Ectodermal cell (in vitro differentiated cells): ENCODE measurements around the gene TAF6L.
A peak's percentile ranks its signal among the peaks of the same experiment; 100 is the strongest.

Experiments
- H3K27ac ChIP-seq: 2 replicates; pipeline ENCODE4 v1.7.0; 2013; ENCODE audit warnings: mild to moderate bottlenecking, low read depth, low read length; ENCODE audit not compliant: insufficient read depth, poor library complexity, severe bottlenecking
- H3K27me3 ChIP-seq: 2 replicates; pipeline ENCODE4 v1.7.0; 2013; ENCODE audit warnings: mild to moderate bottlenecking, low read length; ENCODE audit not compliant: insufficient read depth, control insufficient read depth, poor library complexity, severe bottlenecking
- H3K36me3 ChIP-seq: one replicate; pipeline ENCODE4 v1.7.0; 2013; ENCODE audit warnings: low read length; ENCODE audit not compliant: control insufficient read depth, insufficient read depth
- H3K4me1 ChIP-seq: one replicate; pipeline ENCODE4 v1.7.0; 2013; ENCODE audit warnings: low read length; ENCODE audit not compliant: control insufficient read depth, insufficient read depth
- H3K4me3 ChIP-seq: 2 replicates; pipeline ENCODE4 v1.7.0; 2013; ENCODE audit warnings: low read depth, low read length, control low read depth; ENCODE audit not compliant: insufficient read depth
- H3K9me3 ChIP-seq: 2 replicates; pipeline ENCODE4 v1.7.0; 2013; ENCODE audit warnings: mild to moderate bottlenecking, low read length, moderate library complexity; ENCODE audit not compliant: control insufficient read depth
- WGBS, 2 experiments: methylation state at CpG; one replicate each; pipeline ENCODE4 v1.1.7; 2013; ENCODE audit warnings: missing lambda C conversion rate in 2 of 2; 5-methylcytosine and 5-hydroxymethylcytosine counted together

TAF6L gene

GRCh38 chr11:62787005-62787759, 16.0 kb downstream of the TAF6L start, which contains the start of gene TMEM179B:
TMEM179B (plus strand) TSS chr11:62787402; CDS start chr11:62787432, 30 bp downstream.
- Histone ChIP-seq H3K4me3 (peak within 1 kb of the TSS; percentile 99), H3K27ac (peak within 1 kb of the TSS; percentile 91), H3K9me3 (no peaks in the 10 kb centered on the region), H3K27me3 (no peaks in the 10 kb centered on the region), H3K36me3 (peaks cover 14% of the 10 kb centered on the region), H3K4me1 (peaks cover 9% of the 10 kb centered on the region)
- 1% methylated on average over 88 of the region's 88 CpGs for WGBS, 2 experiments

- H3K4me1 ChIP-seq: peaks cover 9% of the 10 kb centered on the region
Observed at GRCh38 chr11:62788991-62789390, 17.8 kb downstream of the TAF6L start.

GRCh38 chr11:62789576-62789975, 18.4 kb downstream of the TAF6L start:
- 95 to 97% methylated on average over 3 of the region's 3 CpGs for WGBS, 2 experiments
- Histone ChIP-seq H3K4me1 (peaks cover 9% of the 10 kb centered on the region), H3K36me3 (peaks cover 14% of the 10 kb centered on the region), H3K27ac (no peak overlapping the region), H3K4me3 (no peak overlapping the region), H3K9me3 (no peaks in the 10 kb centered on the region), H3K27me3 (no peaks in the 10 kb centered on the region)

More at GRCh38 chr11:62788991-62789390, 17.8 kb downstream of the TAF6L start:
- Histone ChIP-seq H3K27ac (no peak overlapping the region), H3K27me3 (no peaks in the 10 kb centered on the region), H3K4me3 (no peak overlapping the region), H3K36me3 (peaks cover 8% of the 10 kb centered on the region), H3K9me3 (no peaks in the 10 kb centered on the region)
- WGBS, 2 experiments: 85 to 97% methylated on average over 5 of the region's 5 CpGs

- peak within 1 kb of the TSS; percentile 59 for H3K27ac ChIP-seq
- H3K36me3 ChIP-seq: peaks cover 29% of the 10 kb centered on the region
- H3K4me3 ChIP-seq: peak within 1 kb of the TSS; percentile 99
- no peaks in the 10 kb centered on the region for H3K9me3 ChIP-seq
- peaks cover 6% of the 10 kb centered on the region for H3K4me1 ChIP-seq
- H3K27me3 ChIP-seq: no peaks in the 10 kb centered on the region
- WGBS, 2 experiments: 1% methylated on average over 55 to 58 of the region's 58 CpGs
Observed at GRCh38 chr11:62791501-62792201, 20.5 kb downstream of the TAF6L start, which contains the start of gene TMEM223. TMEM223 (minus strand) TSS chr11:62792006; CDS start chr11:62791994, 12 bp downstream.

GRCh38 chr11:62792202-62792575, 21.0 kb downstream of the TAF6L start:
- Histone ChIP-seq H3K27ac (no peak overlapping the region), H3K27me3 (no peaks in the 10 kb centered on the region), H3K36me3 (peaks cover 34% of the 10 kb centered on the region), H3K4me3 (peak overlapping the region; percentile 99), H3K4me1 (peaks cover 6% of the 10 kb centered on the region), H3K9me3 (no peaks in the 10 kb centered on the region)
- WGBS, 2 experiments: 55 to 59% methylated on average over 11 of the region's 11 CpGs

GRCh38 chr11:62794201-62794775, 23.1 kb downstream of the TAF6L start:
- H3K27me3 ChIP-seq: no peaks in the 10 kb centered on the region
- H3K27ac ChIP-seq: no peak overlapping the region
- WGBS, 2 experiments: 93 to 94% methylated on average over 7 of the region's 8 CpGs
- no peak overlapping the region for H3K4me3 ChIP-seq
- peaks cover 51% of the 10 kb centered on the region for H3K36me3 ChIP-seq
- H3K9me3 ChIP-seq: no peaks in the 10 kb centered on the region
- peaks cover 6% of the 10 kb centered on the region for H3K4me1 ChIP-seq

GRCh38 chr11:62796281-62796680, 25.1 kb downstream of the TAF6L start:
- H3K9me3 ChIP-seq: no peaks in the 10 kb centered on the region
- H3K27me3 ChIP-seq: no peaks in the 10 kb centered on the region
- no peaks in the 10 kb centered on the region for H3K4me1 ChIP-seq
- no peak overlapping the region for H3K27ac ChIP-seq
- 92% methylated on average over 7 of the region's 7 CpGs for WGBS, 2 experiments
- peaks cover 61% of the 10 kb centered on the region for H3K36me3 ChIP-seq
- no peak overlapping the region for H3K4me3 ChIP-seq

GRCh38 chr11:62799486-62799885, 28.3 kb downstream of the TAF6L start:
- Histone ChIP-seq H3K4me1 (peaks cover 4% of the 10 kb centered on the region), H3K9me3 (no peaks in the 10 kb centered on the region), H3K27me3 (no peaks in the 10 kb centered on the region), H3K4me3 (no peak overlapping the region), H3K27ac (no peak overlapping the region), H3K36me3 (peaks cover 71% of the 10 kb centered on the region)
- WGBS, 2 experiments: 96 to 98% methylated on average over 10 of the region's 10 CpGs

GRCh38 chr11:62801071-62801470, 29.9 kb downstream of the TAF6L start:
- H3K36me3 ChIP-seq: peaks cover 61% of the 10 kb centered on the region
- H3K27me3 ChIP-seq: no peaks in the 10 kb centered on the region
- H3K4me1 ChIP-seq: peaks cover 4% of the 10 kb centered on the region
- H3K27ac ChIP-seq: no peak overlapping the region
- no peak overlapping the region for H3K4me3 ChIP-seq
- WGBS, 2 experiments: 94 to 96% methylated on average over 4 of the region's 4 CpGs
- no peaks in the 10 kb centered on the region for H3K9me3 ChIP-seq
